AG20443 (cell line): ENCODE results near the gene PSMD12.
"Not testable (repeated sequence)": the region's sequence is repeated elsewhere in the genome, so short reads cannot be mapped to it uniquely, and the experiment has no call there.

Experiments
- DNase-seq: peaks from one replicate; pipeline ENCODE4 v3.0.0; 2012; ENCODE audit warnings: low spot score, mixed read lengths

The PSMD12 gene

DNA sequence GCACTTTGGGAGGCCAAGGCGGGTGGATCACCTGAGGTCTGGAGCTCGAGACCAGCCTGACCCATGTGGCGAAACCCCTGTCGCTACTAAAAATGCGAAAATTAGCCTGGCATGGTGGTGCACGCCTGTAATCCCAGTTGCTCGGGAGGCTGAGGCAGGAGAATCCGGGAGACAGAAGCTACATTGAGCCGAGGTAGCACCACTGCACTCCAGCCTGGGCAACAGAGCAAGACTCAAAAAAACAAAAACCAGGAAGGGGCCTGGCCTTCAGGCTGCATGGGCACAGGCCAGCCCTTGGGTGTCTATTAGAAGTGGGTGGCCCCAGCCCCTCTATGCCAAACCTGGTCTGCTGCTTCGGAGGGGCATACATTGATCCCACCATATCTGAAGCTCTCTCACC, 56.0 kb downstream of the PSMD12 start:
- DNase-seq: no peak

DNA sequence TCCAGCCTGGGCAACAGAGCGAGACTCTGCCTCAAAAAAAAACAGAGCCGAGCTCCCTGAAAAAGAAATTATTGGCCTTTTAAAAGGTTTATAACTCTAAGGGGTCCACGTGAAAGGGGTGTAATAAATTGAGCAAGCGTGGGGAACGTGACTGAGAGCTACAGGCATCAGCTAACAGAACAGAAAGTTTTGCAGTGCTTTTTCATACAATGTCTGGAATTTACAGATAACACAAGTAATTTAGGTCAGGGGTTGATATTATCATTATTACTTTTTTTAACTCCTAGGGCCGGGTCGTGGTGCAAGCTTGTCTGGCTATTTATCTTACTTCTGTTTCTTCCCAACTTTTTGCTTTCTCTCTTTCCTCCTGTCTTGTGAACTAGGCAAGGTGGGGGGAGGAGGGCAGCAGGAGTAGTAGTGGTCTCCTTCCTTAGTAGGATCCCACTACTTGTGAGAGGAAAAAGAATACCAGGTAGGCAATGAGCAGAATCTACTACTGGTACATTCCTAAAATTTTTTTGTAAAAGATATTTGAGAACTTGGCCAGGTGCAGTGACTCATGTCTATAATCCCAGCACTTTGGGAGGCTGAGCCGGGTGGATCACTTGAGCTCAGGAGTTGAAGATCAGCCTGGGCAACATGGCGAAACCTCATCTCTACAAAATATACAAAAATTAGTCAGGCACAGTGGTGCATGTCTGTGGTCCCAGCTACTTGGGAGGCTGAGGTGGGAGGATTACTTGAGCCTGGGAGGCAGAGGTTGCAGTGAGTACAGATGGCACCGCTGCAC, 60.7 kb downstream of the PSMD12 start:
- not testable (repeated sequence) for DNase-seq

DNA sequence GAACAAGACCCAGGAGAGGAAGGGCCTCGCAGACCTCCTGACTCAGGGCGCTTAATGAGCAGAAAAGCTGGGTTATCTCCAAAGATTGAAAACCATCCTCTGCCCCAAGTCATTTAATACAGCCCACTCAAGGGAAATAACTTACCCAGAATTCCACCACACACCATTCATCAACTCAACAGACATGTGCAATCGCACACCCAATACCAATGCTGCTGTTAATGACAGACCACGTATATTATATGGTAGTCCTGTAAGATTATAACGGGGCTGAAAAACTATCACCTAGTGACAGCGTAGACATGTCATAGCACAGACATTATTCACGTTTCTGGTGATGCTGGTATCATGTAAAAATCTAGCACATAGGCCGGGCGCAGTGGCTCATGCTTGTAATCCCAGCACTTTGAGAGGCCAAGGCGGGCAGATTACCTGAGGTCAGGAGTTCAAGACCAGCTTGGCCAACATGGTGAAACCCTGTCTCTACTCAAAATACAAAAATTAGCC, 68.9 kb downstream of the PSMD12 start:
- no peak for DNase-seq

DNA sequence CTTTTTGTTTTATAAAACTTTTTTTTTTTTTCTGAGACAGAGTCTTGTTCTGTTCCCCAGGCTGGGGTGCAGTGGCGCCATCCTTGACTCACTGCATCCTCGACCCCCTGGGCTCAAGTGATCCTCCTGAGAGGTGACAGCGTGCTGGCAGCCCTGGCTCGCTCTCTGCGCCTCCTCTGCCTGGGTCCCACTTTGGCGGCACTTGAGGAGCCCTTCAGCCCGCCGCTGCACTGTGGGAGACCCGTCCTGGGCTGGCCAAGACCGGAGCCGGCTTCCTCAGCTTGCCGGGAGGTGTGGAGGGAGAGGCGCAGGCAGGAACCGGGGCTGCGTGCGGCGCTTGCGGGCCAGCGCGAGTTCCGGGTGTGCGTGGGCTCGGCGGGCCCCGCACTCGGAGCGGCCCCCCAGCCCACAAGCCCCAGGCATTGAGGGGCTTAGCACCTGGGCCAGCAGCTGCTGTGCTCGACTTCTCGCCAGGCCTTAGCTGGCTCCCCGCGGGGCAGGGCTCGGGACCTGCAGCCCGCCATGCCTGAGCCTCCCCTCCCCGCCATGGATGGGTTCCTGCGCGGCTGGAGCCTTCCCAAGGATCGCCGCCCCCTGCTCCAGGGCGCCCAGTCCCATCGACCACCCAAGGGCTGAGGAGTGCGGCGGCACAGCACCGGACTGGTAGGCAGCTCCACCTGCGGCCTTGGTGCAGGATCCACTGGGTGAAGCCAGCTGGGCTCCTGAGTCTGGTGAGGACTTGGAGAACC, 71.8 kb downstream of the PSMD12 start:
- no peak for DNase-seq

DNA sequence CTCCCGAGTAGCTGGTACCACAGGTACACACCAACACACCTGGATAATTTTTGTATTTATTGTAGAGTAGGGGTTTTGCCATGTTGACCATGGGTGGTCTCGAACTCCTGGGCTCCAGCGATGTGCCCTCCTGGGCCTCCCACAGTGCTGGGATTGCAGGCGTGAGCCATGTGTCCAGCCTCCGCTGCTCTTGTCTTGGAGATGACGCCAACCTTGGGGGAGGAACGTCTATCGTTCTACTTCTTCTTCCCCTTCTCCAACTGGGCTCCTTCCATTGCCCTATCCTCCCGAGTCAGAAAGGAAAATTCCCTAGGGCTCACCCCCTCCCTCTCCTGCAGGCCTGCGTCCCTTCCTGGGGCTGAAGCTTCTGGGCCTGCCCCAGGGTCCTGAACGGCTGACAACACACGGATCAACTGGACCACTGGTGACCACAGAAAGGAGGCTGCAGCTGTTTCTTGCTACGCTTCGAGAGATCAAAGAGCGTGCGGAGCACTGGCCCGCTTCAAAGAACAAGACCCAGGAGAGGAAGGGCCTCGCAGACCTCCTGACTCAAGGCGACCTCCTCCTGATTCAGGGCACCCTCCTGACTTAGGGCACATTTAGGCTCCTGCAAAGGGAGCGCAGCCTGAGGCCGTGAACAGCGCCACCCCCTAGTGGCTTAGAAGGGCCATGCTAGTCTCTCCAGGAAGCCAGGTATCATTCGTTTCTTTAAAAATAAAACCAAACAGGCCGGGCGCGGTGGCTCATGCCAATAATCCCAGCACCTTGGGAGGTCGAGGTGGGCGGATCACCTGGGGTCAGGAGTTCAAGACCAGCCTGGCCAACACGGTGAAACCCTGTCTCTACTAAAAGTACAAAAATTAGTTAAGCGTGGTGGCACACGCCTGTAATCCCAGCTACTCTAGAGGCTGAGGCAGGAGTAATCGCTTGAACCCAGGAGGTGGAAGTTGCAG, 72.8 kb downstream of the PSMD12 start:
- peak; percentile 75 for DNase-seq

DNA sequence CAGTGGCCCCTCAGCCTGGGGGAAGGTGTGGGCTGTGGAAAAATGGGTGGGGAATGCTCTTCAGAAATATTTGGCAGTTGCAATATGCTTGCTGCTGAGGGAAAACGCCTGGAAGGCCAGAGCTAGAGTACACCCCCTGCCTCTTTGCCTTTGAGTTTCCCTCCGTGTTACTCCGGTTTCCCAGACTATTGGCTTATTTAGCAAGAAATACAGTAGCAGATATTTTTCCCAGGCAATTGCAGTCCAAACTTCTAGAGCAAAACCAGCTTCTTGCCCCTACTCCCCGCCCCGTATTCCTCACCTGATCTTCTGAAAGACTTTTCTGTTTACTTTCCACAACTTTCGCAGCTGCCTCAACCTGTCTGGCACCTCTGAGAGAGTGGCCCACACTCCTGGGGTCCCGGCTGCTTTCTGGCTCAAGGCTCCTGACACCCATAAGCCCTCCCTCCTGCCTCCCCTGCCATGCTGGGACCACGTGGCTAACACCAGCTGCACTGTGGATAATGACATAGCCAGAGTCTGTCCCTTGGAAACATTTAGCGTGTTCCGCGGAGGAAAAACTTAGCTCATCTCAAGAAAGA, 75.6 kb downstream of the PSMD12 start:
- peak; percentile 27 for DNase-seq

DNA sequence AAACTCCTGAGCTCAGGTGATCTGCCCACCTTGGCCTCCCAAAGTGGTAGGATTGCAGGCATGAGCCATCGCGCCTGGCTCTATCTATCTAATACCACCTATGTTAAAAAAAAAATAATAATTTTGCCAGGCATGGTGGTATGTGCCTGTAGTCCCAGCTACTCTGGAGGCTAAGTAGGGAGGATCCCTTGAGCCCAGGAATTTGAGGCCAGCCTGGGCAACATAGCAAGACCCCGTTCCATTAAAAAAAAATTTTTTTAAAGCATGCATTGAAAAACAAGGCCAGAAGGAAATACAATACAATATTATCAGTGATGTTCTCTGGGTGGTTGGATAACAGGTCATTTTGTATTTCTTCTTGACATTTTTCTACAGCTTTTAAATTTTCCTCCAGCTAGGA, 76.1 kb downstream of the PSMD12 start:
- no peak for DNase-seq

DNA sequence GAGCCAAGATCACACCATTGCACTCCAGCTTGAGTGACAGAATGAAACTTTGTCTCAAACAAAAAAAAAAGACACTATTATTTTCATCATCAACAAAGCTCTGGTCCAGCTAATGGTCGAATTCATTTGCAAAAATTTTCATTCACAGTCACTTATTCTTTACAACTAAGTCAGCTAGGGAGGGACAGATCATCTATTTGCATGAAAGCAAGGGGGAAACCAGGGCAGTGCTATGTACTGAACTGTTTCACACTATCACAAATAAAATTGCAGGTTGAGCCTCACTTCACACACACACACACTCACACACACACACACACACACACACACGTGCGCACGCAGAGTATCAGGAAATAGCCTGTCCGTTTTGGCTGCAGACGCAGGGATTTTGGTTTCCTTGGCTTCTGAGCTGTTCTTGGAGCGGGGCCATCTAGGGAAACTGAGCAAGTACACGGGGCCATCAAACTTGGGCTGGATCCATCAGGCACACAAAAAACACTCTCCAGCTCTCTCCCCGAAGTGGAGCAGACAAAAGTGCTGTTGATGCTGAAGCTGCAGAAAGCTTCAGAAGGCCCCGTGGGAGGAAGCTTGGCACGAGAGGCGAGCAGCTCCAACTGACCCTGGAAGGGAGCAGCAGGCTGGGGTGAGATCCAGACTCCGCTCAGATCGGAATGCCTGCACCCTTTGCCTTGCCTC, 77.0 kb downstream of the PSMD12 start:
- DNase-seq: peak; percentile 70
